ENCODE results near the gene ZNF540.

DNA sequence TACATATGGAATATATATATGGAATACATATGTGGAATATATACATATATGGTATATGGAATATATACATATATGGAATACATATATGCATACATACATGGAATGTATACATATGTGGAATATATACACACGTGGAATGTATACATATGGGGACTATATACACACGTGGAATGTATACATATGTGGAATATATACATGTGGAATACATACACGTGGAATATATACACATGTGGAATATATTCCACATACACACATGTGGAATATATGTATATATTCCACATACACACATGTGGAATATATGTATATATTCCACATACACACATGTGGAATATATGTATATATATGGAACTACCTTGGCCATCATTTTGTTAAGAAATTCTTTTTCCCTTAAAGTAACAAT lies 31.2 kb upstream of the ZNF540 start:
- TF ChIP-seq, protein P1, sequence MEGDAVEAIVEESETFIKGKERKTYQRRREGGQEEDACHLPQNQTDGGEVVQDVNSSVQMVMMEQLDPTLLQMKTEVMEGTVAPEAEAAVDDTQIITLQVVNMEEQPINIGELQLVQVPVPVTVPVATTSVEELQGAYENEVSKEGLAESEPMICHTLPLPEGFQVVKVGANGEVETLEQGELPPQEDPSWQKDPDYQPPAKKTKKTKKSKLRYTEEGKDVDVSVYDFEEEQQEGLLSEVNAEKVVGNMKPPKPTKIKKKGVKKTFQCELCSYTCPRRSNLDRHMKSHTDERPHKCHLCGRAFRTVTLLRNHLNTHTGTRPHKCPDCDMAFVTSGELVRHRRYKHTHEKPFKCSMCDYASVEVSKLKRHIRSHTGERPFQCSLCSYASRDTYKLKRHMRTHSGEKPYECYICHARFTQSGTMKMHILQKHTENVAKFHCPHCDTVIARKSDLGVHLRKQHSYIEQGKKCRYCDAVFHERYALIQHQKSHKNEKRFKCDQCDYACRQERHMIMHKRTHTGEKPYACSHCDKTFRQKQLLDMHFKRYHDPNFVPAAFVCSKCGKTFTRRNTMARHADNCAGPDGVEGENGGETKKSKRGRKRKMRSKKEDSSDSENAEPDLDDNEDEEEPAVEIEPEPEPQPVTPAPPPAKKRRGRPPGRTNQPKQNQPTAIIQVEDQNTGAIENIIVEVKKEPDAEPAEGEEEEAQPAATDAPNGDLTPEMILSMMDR (IDR thresholded peaks at IDR 0.05; ENCODE audit: extremely low read depth in 1 of 2, insufficient read depth in 1 of 2, low read depth in 1 of 2, low read length in 2 of 2): no peak
- no peak for TF ChIP-seq POLR2A (IDR thresholded peaks at IDR 0.05; ENCODE audit: low read depth, low read length)
